ENCODE results near the gene CROCC.

The CROCC gene

DNA sequence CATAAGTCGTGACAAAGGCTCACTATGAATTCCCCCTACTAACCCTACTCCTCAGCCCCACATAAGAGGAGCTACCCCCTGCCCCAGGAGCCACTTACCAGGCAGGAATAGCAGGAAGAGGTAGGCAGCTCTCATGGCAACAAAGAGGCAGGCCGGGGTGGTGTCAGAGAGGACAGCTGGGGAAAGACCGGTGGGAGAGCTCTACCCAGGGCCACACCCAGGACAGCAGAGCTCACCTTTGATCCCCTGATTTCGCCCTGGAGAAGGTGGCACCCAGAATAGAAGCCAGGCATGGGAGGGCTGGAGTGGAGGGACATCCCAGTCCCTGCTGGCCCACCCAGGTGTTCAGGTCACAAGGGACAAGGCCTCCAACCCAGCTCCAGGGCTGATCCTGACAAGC, 56.4 kb downstream of the CROCC start:
- no peak overlapping the region for H3K4me3 ChIP-seq (ENCODE audit: low read length)
- DNase-seq (ENCODE audit: low read depth, low spot score) = no peak

DNA sequence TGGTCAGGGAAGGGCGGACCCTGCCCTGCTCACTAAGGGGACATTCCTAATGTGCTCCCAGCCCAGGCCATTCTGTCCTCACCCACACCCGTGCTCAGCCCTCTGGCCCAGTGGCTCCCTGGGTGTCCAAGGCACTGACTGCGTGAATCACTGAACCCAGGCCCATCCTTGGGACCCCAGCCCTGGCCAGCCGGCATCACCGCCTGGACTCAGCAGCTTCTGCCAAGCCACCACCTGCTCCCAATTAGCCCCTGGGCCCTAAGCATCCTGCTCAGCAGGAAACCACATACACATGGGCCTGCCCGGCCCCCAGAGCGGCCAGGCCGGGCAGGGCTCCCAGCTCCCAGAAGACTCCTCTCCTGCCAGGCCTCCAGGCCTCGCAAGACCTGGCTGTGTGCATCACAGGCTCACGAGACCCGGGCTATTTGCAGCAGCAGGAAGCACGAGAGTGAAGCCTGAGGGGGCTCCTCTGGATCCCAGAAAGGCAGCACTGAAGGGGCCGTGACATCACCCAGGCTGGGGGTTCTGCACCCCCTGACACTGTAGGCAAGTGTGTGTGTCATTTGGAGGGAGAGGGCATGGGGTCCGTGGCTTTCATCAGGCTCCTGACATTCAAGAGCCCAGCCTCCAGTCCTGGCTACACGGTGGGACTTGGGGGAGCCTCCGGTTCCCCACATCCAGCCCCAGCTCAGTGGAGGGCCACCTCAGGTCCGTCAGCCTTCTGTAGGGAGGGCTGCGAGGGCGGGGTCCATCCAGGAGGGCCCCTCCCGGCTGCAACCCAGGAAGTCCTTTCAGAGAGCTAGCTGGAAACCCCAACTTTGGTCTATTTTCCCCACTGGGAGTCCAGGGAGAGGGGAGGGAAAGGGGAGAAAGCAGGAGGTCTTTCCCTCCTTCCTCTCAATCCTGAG, 57.1 kb downstream of the CROCC start:
- no peak overlapping the region for H3K4me3 ChIP-seq (ENCODE audit: low read length)

GRCh38 chr1:16979475-16980327, 58.0 kb downstream of the CROCC start:
- DNase-seq (ENCODE audit: low read depth, low spot score) = no peak
- no peak overlapping the region for H3K4me3 ChIP-seq (ENCODE audit: low read length)

More for the DNA sequence above, 57.1 kb downstream of the CROCC start:
- no peak for DNase-seq (ENCODE audit: low read depth, low spot score)

GRCh38 chr1:16980473-16981268, 58.9 kb downstream of the CROCC start, which contains the start of gene MFAP2:
MFAP2 (minus strand) TSS chr1:16980620; CDS start chr1:16978273, 2,347 bp downstream.
- no peak for DNase-seq (ENCODE audit: low read depth, low spot score)
- no peak within 1 kb of the TSS for H3K4me3 ChIP-seq (ENCODE audit: low read length)

DNA sequence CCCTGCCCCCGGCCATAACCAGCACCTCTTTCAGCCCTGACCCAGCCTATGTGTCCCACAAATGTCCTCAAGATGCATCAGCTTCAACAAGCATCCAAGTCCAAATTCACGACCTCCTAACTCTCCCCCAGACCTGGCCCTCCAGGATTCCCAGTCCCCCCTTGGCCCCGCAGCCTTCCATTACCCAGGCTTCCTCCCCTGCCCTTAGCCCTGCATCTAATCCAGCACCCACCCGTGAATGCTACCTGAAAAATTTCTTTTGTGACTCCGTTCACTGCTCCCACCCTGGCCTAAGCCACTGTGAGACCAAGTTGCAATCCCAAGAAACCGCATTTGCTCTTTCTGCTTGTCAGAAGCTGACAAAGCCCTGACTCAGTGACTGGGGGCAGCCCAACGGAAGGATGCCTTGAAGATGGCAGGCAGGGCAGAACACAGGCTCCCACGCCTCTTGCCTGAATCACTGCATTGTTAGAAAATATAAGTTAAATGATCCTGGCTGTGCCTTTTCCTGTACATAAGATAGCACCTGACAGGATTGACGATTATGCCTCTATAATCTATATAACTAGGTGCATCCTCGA, 59.6 kb downstream of the CROCC start:
- no peak overlapping the region for H3K4me3 ChIP-seq (ENCODE audit: low read length)
- DNase-seq (ENCODE audit: low read depth, low spot score) = no peak

GRCh38 chr1:16982902-16983301, 61.2 kb downstream of the CROCC start:
- no peak for DNase-seq (ENCODE audit: low read depth, low spot score)
- H3K4me3 ChIP-seq (ENCODE audit: low read length) = no peak overlapping the region

DNA sequence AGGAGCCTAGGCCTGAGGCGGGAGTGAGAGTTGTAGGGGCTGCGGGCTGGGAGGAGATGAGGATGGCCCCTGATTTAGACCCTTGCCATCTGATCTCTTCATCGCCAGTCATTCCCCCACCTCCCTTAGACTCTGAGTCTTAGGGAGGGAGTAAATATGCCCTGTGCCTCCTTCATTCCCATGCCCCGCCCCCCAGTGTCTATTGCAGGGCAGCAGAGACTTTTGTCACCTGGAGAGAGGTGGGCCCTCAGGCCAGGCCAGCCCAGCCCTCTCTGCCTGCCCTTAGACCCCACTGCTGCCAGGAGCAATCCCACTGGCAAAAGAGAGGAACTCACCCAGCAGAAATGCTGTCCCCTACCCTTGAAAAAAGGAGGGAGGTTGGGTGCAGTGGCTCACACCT, 61.9 kb downstream of the CROCC start:
- no peak for DNase-seq (ENCODE audit: low read depth, low spot score)
- H3K4me3 ChIP-seq (ENCODE audit: low read length) = no peak overlapping the region

GRCh38 chr1:16984717-16985116, 63.0 kb downstream of the CROCC start:
- DNase-seq (ENCODE audit: low read depth, low spot score) = no peak
- H3K4me3 ChIP-seq (ENCODE audit: low read length) = no peak overlapping the region

GRCh38 chr1:16986113-16986512, 64.4 kb downstream of the CROCC start:
- no peak for DNase-seq (ENCODE audit: low read depth, low spot score)

GRCh38 chr1:16986560-16986959, 64.8 kb downstream of the CROCC start:
- DNase-seq (ENCODE audit: low read depth, low spot score) = no peak
- H3K4me3 ChIP-seq (ENCODE audit: low read length) = no peak overlapping the region

More at GRCh38 chr1:16986113-16986512, 64.4 kb downstream of the CROCC start:
- H3K4me3 ChIP-seq (ENCODE audit: low read length) = no peak overlapping the region

- H3K4me3 ChIP-seq (ENCODE audit: low read length) = no peak overlapping the region
- no peak for DNase-seq (ENCODE audit: low read depth, low spot score)
Measured at GRCh38 chr1:16986962-16987361, 65.2 kb downstream of the CROCC start.

- no peak for DNase-seq (ENCODE audit: low read depth, low spot score)
Measured at GRCh38 chr1:16988210-16988609, 66.5 kb downstream of the CROCC start.

GRCh38 chr1:16989676-16990391, 68.1 kb downstream of the CROCC start:
- DNase-seq (ENCODE audit: low read depth, low spot score) = no peak
- H3K4me3 ChIP-seq (ENCODE audit: low read length) = no peak overlapping the region

More at GRCh38 chr1:16988210-16988609, 66.5 kb downstream of the CROCC start:
- H3K4me3 ChIP-seq (ENCODE audit: low read length) = no peak overlapping the region

DNA sequence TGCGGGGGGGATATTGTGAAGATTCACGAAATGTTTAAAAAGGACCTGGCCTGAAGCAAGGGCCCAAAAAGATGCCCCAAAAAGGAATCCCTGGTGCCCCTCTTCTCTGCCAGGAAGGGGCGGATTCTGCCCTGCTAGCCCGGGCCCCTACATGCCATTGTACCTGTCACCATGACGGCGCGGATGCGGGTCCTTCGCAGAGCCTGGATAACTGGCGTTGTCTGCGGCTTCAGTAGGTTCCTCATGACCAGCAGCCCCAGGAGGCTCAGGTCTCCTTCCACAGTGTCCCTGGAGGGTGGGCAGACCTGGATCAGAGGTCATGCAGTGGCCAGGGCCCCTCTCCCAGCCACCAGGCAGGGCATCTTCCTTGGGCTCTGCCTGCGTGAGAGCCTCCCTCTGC, 69.8 kb downstream of the CROCC start:
- H3K4me3 ChIP-seq (ENCODE audit: low read length) = no peak overlapping the region
- DNase-seq (ENCODE audit: low read depth, low spot score) = no peak

GRCh38 chr1:16992102-16992501, 70.4 kb downstream of the CROCC start:
- no peak for DNase-seq (ENCODE audit: low read depth, low spot score)
- H3K4me3 ChIP-seq (ENCODE audit: low read length) = no peak overlapping the region

- DNase-seq (ENCODE audit: low read depth, low spot score) = no peak
- no peak overlapping the region for H3K4me3 ChIP-seq (ENCODE audit: low read length)
Measured at GRCh38 chr1:16992675-16993074, 70.9 kb downstream of the CROCC start.

DNA sequence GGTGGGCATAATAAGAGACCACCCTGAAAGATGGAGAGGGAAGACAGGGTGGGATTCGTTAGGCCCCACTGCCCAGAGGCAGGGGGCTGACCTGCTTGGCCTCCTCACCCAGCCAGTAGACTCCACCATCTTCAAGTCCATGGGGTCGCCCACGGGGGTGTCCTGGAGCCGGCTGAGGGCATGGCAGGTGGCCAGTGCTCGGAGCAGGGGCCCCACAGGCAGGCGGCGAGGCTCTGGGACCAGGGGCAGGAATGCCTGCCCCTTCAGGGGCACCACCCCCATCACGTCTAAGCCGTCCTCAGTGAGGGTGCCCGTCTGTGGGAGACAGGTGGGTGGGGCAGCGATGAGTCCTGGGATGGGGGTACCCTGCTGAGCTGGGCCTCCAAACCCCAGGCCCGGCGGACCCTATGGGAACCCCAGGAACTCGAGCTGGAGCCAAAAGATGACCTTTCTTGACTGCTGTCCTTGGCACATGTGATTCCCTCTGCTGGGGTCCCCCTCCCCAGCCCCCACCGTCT, 71.8 kb downstream of the CROCC start:
- DNase-seq (ENCODE audit: low read depth, low spot score) = no peak
- no peak overlapping the region for H3K4me3 ChIP-seq (ENCODE audit: low read length)

DNA sequence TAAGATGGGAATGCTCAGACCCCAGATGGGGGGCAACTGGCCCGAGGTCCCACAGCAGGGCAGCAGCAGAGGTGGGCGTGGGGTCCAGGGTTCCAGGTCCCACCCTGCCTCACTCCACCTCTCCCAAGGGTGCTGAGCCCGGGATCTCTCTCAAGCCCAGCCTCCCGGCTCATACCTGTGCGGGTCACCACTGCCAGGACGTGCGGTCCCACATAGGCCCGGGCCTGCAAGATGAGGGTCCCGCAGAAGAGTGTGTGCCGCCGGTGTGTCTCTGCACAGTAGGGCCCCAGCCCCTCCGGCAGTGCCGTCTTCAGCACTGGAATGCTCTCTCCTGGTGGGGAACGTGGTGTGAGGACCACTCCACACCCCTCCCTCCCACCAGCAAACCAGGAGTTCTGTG, 75.1 kb downstream of the CROCC start:
- no peak for DNase-seq (ENCODE audit: low read depth, low spot score)
- no peak overlapping the region for H3K4me3 ChIP-seq (ENCODE audit: low read length)

All from Jurkat, Clone E6-1 (cell line).